ENCODE measurements around the gene ECEL1.

The ECEL1 gene

DNA sequence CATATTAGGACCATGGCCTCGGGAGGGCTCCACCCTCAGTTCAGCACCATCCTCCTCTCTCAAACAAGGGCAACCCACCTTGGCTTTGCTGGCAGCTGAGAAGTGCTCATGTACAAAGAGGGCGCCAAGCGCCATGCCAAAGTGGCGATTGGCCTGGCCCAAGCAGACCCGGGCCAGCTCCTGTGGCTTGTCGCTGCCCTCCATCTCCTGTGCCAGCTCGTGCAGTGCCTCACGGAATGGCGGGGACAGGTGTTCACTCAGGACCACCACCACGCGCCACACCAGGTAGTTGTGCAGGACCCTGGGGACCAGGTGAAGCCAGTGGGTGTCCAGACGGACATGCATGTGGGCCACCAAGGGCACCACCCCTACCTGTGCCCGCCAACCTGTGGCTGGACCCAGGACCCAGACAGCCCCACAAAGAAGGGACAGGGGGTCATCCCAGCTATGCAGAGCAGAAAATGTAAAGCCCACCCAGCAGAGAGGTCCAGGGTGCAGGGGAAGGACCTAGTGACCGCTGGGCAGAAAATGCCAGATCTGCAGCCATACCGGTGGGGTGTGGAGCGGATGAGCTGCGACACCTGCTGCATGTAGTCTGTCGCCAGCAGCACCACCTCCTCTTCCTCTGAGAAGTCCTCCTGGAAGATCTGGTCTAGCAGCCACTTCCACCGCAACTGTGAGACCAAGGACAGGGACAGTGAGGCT is 3.6 kb downstream of the ECEL1 start:
- POLR2A ChIA-PET = no interaction called here
- TF ChIP-seq, protein P1, sequence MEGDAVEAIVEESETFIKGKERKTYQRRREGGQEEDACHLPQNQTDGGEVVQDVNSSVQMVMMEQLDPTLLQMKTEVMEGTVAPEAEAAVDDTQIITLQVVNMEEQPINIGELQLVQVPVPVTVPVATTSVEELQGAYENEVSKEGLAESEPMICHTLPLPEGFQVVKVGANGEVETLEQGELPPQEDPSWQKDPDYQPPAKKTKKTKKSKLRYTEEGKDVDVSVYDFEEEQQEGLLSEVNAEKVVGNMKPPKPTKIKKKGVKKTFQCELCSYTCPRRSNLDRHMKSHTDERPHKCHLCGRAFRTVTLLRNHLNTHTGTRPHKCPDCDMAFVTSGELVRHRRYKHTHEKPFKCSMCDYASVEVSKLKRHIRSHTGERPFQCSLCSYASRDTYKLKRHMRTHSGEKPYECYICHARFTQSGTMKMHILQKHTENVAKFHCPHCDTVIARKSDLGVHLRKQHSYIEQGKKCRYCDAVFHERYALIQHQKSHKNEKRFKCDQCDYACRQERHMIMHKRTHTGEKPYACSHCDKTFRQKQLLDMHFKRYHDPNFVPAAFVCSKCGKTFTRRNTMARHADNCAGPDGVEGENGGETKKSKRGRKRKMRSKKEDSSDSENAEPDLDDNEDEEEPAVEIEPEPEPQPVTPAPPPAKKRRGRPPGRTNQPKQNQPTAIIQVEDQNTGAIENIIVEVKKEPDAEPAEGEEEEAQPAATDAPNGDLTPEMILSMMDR (IDR thresholded peaks at IDR 0.05; ENCODE audit: insufficient read depth, low read length, missing control alignments) = no peak
- H3K4me3 ChIP-seq (ENCODE audit: low read depth, low read length) = no peak overlapping the region
- no peak for DNase-seq (ENCODE audit: low read depth, low spot score)
- CTCF ChIA-PET = no interaction called here

DNA sequence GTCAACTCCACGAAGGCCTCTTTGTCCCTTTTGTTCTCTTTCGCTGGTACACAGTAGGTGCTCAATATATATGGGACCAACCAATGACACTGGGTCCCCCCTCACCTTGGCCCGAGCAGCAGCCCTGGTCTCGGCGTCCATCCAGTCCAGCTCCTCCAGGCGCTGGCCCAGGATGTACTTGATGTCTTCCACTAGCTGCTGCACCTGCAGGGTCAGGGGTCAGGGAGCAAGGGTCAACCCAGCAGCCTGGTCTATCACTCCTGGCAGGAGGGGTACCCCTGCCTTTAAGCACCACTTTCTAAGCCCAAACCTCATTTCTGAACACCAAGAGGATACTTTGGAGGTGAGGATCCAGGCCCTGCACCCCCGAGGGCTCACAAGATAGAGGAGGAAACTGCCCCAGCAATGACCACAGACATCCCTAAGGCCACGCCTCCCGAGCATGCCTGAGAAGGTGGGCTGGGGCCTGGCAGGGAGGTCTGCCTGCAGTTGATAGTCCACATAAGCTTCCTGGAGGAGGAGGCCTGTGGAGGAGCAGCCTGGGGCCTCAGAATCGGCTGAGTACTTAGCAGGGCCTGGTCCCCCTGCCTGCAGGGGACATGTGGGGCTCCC is 4.2 kb downstream of the ECEL1 start:
- ChIA-PET POLR2A (no interaction called here), CTCF (interaction anchor here (1.2 kb wide), 1 partner anchor 42 kb away, joined by 3 read pairs; no protein-coding TSS in a partner anchor)
- no peak overlapping the region for H3K4me3 ChIP-seq (ENCODE audit: low read depth, low read length)
- TF ChIP-seq, protein P1 (IDR thresholded peaks at IDR 0.05; ENCODE audit: insufficient read depth, low read length, missing control alignments) = no peak
- DNase-seq (ENCODE audit: low read depth, low spot score) = no peak

DNA sequence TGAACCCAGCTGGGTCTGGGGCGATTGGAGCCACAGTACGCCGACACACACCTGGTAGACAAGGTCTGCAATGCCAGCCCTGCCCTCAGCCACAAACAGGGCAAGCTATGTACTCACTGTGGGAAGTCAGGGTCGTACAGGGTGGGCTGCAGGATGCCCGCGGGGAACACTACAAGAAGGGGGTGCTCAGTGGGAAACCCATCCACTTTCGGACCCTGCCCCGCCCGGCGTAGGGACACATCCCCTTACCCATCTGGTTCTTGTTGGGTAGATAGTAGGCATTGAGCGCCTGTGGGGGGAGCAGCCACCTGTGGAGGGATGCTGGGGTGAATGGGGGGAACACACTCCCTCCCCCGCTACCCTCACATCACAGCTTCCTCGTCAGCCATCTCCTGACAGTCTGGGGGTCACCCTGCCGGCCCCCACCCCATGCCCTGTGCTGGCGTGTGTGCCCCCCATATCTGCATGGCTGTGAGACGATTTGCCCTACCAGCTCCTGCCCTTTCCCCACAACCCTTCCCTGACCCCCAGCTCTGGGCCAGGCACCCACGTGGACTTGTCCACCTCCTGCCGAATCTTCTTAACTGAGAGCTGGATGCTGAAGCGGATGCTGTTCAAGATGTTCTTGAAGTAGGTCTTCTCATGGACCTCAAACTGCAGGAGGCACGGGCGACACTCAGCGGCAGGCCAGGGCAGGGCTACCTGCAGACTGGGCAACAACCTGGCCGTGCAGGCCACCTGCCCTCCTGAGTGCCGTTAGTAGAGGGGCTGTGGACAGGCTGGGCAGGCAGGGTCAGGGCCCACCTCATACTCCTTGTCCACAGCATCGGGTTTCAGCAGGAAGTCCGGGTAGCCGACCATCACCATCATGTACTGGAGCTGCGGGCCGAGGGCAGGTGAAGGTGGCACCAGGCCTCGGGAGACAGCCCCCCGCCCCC is 5.1 kb downstream of the ECEL1 start:
- no peak overlapping the region for H3K4me3 ChIP-seq (ENCODE audit: low read depth, low read length)
- TF ChIP-seq, protein P1 (IDR thresholded peaks at IDR 0.05; ENCODE audit: insufficient read depth, low read length, missing control alignments) = no peak
- CTCF ChIA-PET = interaction anchor here (1.0 to 1.3 kb wide), 3 partner anchors 39 to 44 kb away, joined by 3 read pairs; no protein-coding TSS in a partner anchor
- DNase-seq (ENCODE audit: low read depth, low spot score) = no peak
- POLR2A ChIA-PET = no interaction called here

DNA sequence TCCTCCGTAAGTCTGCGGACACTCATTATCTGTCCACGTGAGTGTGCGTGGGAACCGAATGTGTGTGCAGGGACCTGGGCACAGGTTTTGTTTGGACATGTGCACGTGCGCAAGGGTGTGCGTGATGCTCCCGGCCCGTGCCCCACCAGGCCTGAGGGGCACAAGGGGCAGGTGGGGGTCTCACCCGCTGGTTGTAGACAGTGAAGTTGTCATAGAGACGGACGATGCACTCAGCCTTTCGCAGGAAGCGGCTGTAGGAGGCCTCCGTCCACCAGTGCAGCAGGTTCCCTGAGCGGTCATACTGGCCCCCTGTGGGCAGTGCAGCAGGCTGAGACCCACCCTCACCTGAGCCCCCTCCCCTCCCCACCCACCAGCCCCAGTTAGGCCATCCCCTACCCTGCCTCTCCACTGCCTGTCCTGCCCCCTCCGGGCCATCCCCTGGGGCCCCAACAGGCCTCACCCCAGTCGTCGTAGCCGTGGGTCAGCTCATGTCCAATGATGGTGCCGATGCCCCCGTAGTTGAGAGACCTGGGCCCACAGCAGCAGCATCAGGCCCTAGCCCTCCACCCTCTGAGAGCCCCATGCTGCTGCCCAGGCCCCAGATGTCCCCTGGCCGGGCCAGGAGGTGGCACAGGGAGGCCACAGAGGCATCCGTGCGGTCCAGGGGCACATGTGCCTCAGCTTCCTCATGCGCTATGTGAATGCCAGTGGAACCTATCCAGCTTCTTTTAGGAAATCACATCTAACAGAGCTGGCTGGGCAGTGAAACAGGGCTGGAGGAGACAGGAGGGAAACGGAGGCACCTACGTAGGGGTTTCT is 6.1 kb downstream of the ECEL1 start:
- H3K4me3 ChIP-seq (ENCODE audit: low read depth, low read length) = no peak overlapping the region
- ChIA-PET POLR2A (no interaction called here), CTCF (interaction anchor here (1.0 to 1.3 kb wide), 2 partner anchors 40 to 43 kb away, joined by 3 read pairs; no protein-coding TSS in a partner anchor)
- no peak for DNase-seq (ENCODE audit: low read depth, low spot score)
- TF ChIP-seq, protein P1 (IDR thresholded peaks at IDR 0.05; ENCODE audit: insufficient read depth, low read length, missing control alignments) = no peak

DNA sequence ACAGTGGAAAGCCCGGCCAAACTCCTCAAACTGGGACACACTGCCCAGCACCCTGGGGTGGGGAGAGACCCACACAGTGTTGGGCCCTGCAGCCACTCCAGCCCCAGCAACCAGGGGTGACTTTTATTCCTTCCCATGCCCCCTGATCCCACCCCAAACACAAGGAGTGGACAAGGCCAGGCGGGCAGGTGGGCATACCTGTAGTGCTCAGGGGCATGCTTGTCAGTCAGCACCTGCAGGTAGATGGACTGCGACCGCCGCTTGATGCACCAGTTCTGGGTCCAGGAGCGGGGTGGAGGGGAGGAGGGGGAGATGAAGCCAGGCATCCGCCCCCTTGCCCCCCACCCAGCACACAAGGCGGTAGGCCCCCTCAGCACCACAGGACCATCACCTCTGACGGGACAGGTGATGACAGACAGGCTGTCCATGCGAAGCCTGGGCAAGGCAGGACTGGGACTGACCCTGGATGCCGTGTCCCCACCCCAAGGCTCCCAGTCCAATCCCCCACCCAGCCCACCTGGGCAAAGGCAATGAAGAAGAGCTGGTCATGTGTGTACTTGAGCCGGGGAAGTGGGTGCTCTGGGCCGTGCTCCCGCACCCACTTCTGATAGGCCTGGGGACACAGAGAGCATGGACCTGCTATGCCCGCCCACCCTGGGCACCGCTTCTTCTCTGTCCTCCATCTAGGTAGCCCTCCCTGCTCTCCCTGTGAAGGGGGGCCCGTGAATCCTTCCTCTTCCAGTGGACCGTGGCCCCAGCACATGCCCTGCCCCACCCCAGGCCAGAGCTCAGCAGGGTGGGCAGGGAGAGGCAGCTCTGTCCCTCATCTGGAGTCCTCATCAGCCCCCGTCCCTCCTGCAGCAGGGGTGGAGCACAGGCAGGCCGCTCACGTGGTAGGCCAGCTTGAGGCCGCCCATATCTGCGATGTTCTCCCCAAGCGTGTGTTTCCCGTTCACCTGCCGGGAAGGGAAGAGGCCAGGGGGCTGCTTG is 7.1 kb downstream of the ECEL1 start:
- H3K4me3 ChIP-seq (ENCODE audit: low read depth, low read length) = no peak overlapping the region
- TF ChIP-seq, protein P1 (IDR thresholded peaks at IDR 0.05; ENCODE audit: insufficient read depth, low read length, missing control alignments) = no peak
- ChIA-PET POLR2A (no interaction called here), CTCF (no interaction called here)
- no peak for DNase-seq (ENCODE audit: low read depth, low spot score)
